22Rv1 (cell line): Measurements from ENCODE around the gene CACNA2D4.

ENCODE experiments used
- H3K27ac ChIP-seq: fragments of 450-650 bp; 2 replicates; pipeline ENCODE4 v1.5.1; 2017
- CTCF ChIP-seq: fragments of 450-650 bp; IDR thresholded peaks from 2 replicates; pipeline ENCODE4 v1.5.1; 2017; ENCODE audit warnings: mild to moderate bottlenecking
- ZFX ChIP-seq: fragments of 450-650 bp; IDR thresholded peaks from 2 replicates; pipeline ENCODE4 v1.6.1; 2017; ENCODE audit warnings: antibody characterized with exemption, borderline replicate concordance

Gene CACNA2D4

DNA sequence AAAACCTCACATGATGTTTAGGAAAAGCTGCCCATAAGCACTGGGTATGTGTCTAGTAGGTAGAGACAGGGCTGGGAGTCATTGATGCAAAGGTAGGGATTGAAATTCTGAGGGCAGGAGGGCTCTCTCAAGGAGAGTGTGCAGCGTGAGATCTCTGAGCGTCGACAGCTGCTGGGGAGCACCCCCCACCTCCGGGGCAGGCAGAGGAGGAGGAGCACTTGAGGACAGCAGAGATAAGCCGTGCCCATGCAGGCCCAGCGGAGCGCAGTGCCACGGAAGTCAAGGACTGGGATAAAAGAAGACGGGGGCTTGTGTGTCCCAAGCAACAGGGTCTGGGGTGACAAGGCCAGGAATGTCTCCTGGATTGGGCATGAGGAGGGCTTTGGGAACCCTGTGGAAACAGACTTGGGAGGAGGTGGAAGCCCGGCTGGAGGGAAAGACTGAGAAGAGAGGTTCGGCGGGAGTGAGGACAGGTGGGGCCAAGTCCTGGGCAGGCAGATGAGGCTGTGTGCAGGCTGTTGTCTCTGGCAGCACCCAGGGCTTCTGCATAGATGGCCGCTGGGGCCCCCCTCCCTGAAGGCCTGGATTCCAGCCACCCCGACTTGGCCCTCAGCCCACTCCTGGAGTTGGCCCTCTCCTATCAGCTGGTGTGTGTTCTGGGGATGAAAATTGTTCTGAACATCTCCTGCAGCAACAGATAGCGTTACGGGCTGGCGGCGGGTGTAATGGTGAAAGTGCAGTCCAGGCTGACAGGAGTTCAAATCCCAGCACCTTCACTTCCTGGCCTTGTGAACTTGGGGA, 1.9 kb downstream of the CACNA2D4 start:
- no peak for TF ChIP-seq ZFX
- no peak overlapping the region for H3K27ac ChIP-seq

GRCh38 chr12:1915082-1915968, 3.1 kb downstream of the CACNA2D4 start:
- no peak for TF ChIP-seq CTCF
- TF ChIP-seq ZFX: no peak
- H3K27ac ChIP-seq: no peak overlapping the region

GRCh38 chr12:1914114-1914911, 4.1 kb downstream of the CACNA2D4 start:
- no peak for TF ChIP-seq CTCF
- no peak for TF ChIP-seq ZFX
- no peak overlapping the region for H3K27ac ChIP-seq

- H3K27ac ChIP-seq: no peak overlapping the region
- TF ChIP-seq CTCF (no peak), ZFX (no peak)
Measured at GRCh38 chr12:1913377-1914113, 4.9 kb downstream of the CACNA2D4 start.

- no peak overlapping the region for H3K27ac ChIP-seq
- no peak for TF ChIP-seq CTCF
- no peak for TF ChIP-seq ZFX
Measured at GRCh38 chr12:1912580-1913376, 5.7 kb downstream of the CACNA2D4 start.

- no peak for TF ChIP-seq CTCF
- no peak for TF ChIP-seq ZFX
- no peak overlapping the region for H3K27ac ChIP-seq
Measured at GRCh38 chr12:1911598-1912575, 6.6 kb downstream of the CACNA2D4 start.
